ENCODE data around the gene OTOA.

- TF ChIP-seq CTCF (IDR thresholded peaks at IDR 0.05; ENCODE audit: insufficient read depth, low read depth, low read length) (no peak), EZH2 (IDR thresholded peaks at IDR 0.05; ENCODE audit: insufficient read depth, low read length) (no peak)
Observed at GRCh38 chr16:21727344-21727743, 63.6 kb downstream of the OTOA start.

Measured in astrocyte (in vitro differentiated cells and primary cell).